ENCODE measurements around the gene EHMT1.

The EHMT1 gene

GRCh38 chr9:137827908-137828526 lies 209.2 kb downstream of the EHMT1 start:
- TF ChIP-seq GLIS3 (CRISPR knock-in tag; IDR thresholded peaks at IDR 0.05), result no peak
- TF ChIP-seq ZFP3 (CRISPR knock-in tag; IDR thresholded peaks at IDR 0.05), result no peak
- TF ChIP-seq, protein P1, sequence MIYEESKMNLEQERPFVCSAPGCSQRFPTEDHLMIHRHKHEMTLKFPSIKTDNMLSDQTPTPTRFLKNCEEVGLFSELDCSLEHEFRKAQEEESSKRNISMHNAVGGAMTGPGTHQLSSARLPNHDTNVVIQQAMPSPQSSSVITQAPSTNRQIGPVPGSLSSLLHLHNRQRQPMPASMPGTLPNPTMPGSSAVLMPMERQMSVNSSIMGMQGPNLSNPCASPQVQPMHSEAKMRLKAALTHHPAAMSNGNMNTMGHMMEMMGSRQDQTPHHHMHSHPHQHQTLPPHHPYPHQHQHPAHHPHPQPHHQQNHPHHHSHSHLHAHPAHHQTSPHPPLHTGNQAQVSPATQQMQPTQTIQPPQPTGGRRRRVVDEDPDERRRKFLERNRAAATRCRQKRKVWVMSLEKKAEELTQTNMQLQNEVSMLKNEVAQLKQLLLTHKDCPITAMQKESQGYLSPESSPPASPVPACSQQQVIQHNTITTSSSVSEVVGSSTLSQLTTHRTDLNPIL (CRISPR knock-in tag; IDR thresholded peaks at IDR 0.05; ENCODE audit: low read depth), result no peak
- TF ChIP-seq OSR1 (CRISPR knock-in tag; IDR thresholded peaks at IDR 0.05), result no peak
- TF ChIP-seq CSDC2 (CRISPR knock-in tag; IDR thresholded peaks at IDR 0.05), result no peak
- TF ChIP-seq TOX (CRISPR knock-in tag; IDR thresholded peaks at IDR 0.05; ENCODE audit: borderline replicate concordance), result no peak
- no peak for TF ChIP-seq CSRNP3 (CRISPR knock-in tag; IDR thresholded peaks at IDR 0.05)
- no peak for TF ChIP-seq ZC3H10 (CRISPR knock-in tag; IDR thresholded peaks at IDR 0.05)
- TF ChIP-seq ARNTL (CRISPR knock-in tag; IDR thresholded peaks at IDR 0.05; ENCODE audit: borderline replicate concordance, low read depth), result no peak
- TF ChIP-seq SNAI2 (CRISPR knock-in tag; IDR thresholded peaks at IDR 0.05), result no peak
- no peak for TF ChIP-seq ESRRG (CRISPR knock-in tag; IDR thresholded peaks at IDR 0.05)
- no peak for TF ChIP-seq PATZ1 (CRISPR knock-in tag; IDR thresholded peaks at IDR 0.05; ENCODE audit: borderline replicate concordance)
- TF ChIP-seq ZNF8 (CRISPR knock-in tag; IDR thresholded peaks at IDR 0.05), result no peak
- no peak for TF ChIP-seq ZFP30 (CRISPR knock-in tag; IDR thresholded peaks at IDR 0.05)
- TF ChIP-seq ZNF70 (CRISPR knock-in tag; IDR thresholded peaks at IDR 0.05), result no peak
- ATAC-seq, result no peak

- ATAC-seq, result peak; percentile 50
- TF ChIP-seq ZFP3 (CRISPR knock-in tag; IDR thresholded peaks at IDR 0.05) (no peak), PATZ1 (CRISPR knock-in tag; IDR thresholded peaks at IDR 0.05; ENCODE audit: borderline replicate concordance) (no peak), BACH2 (CRISPR knock-in tag; IDR thresholded peaks at IDR 0.05; ENCODE audit: borderline replicate concordance) (no peak), GLIS3 (CRISPR knock-in tag; IDR thresholded peaks at IDR 0.05) (no peak), SNAI2 (CRISPR knock-in tag; IDR thresholded peaks at IDR 0.05) (no peak)
Observed at GRCh38 chr9:137828527-137829259, 209.9 kb downstream of the EHMT1 start.

- no peak for ATAC-seq
- TF ChIP-seq ZFP3 (CRISPR knock-in tag; IDR thresholded peaks at IDR 0.05) (no peak), ZNF70 (CRISPR knock-in tag; IDR thresholded peaks at IDR 0.05) (no peak), TCF4 (CRISPR knock-in tag; IDR thresholded peaks at IDR 0.05; ENCODE audit: borderline replicate concordance) (no peak), ISL1 (CRISPR knock-in tag; IDR thresholded peaks at IDR 0.05) (no peak), TOX (CRISPR knock-in tag; IDR thresholded peaks at IDR 0.05; ENCODE audit: borderline replicate concordance) (no peak), CSRNP3 (CRISPR knock-in tag; IDR thresholded peaks at IDR 0.05) (no peak)
Observed at GRCh38 chr9:137829260-137829996, 210.6 kb downstream of the EHMT1 start.
